DMS53 treated with DMSO at 0.1 percent for 48 hours (cell line): ENCODE measurements around the gene DLD.
"Not testable (repeated sequence)": the region's sequence is repeated elsewhere in the genome, so short reads cannot be mapped to it uniquely, and the experiment has no call there.

Experiments used
- DNase-seq: peaks from one replicate; lab custom pipeline; 2025; ENCODE audit not compliant: unreplicated experiment; lab: John Stamatoyannopoulos, UW

DLD gene

GRCh38 chr7:107874111-107874510 lies 16.9 kb upstream of the DLD start:
- no peak for DNase-seq

GRCh38 chr7:107874605-107875446 lies 16.2 kb upstream of the DLD start:
- DNase-seq, result peak; percentile 72

GRCh38 chr7:107876916-107877315 lies 14.1 kb upstream of the DLD start:
- no peak for DNase-seq

- no peak for DNase-seq
Measured at GRCh38 chr7:107877731-107878382, 13.1 kb upstream of the DLD start.

- DNase-seq, result no peak
Measured at GRCh38 chr7:107878636-107879035, 12.3 kb upstream of the DLD start.

GRCh38 chr7:107879400-107880035 lies 11.5 kb upstream of the DLD start:
- peak; percentile 82 for DNase-seq

GRCh38 chr7:107882766-107883165 lies 8.2 kb upstream of the DLD start:
- DNase-seq, result no peak

- DNase-seq, result no peak
Measured at GRCh38 chr7:107884066-107884818, 6.7 kb upstream of the DLD start.

- not testable (repeated sequence) for DNase-seq
Measured at GRCh38 chr7:107887827-107888226, 3.2 kb upstream of the DLD start.

GRCh38 chr7:107889992-107890391 lies 991 bp upstream of the DLD start:
- no peak for DNase-seq

- no peak for DNase-seq
Measured at GRCh38 chr7:107890493-107890961, 456 bp upstream of the DLD start.

- DNase-seq, result no peak
Measured at GRCh38 chr7:107891636-107892366, 818 bp downstream of the DLD start.

GRCh38 chr7:107892367-107892741 lies 1.4 kb downstream of the DLD start:
- DNase-seq, result not testable (repeated sequence)

- no peak for DNase-seq
Measured at GRCh38 chr7:107898997-107899594, 8.1 kb downstream of the DLD start.

- no peak for DNase-seq
Measured at GRCh38 chr7:107900496-107901015, 9.6 kb downstream of the DLD start.

GRCh38 chr7:107902381-107902780 lies 11.4 kb downstream of the DLD start:
- no peak for DNase-seq

GRCh38 chr7:107907790-107908189 lies 16.8 kb downstream of the DLD start:
- no peak for DNase-seq

GRCh38 chr7:107909445-107909844 lies 18.5 kb downstream of the DLD start:
- no peak for DNase-seq

- no peak for DNase-seq
Measured at GRCh38 chr7:107911981-107912380, 21.0 kb downstream of the DLD start.

GRCh38 chr7:107913851-107914250 lies 22.9 kb downstream of the DLD start:
- no peak for DNase-seq
